HG02870 (cell line): ENCODE data around the gene COMP.
"Not testable (repeated sequence)": the region's sequence is repeated elsewhere in the genome, so short reads cannot be mapped to it uniquely, and the experiment has no call there.

Experiments used
- ATAC-seq: cut with Tn5 transposase; IDR thresholded peaks from one replicate; pipeline ENCODE4 v1.9.1; 2021; ENCODE audit warnings: mild to moderate bottlenecking, moderate library complexity; ENCODE audit not compliant: unreplicated experiment

Gene COMP

DNA sequence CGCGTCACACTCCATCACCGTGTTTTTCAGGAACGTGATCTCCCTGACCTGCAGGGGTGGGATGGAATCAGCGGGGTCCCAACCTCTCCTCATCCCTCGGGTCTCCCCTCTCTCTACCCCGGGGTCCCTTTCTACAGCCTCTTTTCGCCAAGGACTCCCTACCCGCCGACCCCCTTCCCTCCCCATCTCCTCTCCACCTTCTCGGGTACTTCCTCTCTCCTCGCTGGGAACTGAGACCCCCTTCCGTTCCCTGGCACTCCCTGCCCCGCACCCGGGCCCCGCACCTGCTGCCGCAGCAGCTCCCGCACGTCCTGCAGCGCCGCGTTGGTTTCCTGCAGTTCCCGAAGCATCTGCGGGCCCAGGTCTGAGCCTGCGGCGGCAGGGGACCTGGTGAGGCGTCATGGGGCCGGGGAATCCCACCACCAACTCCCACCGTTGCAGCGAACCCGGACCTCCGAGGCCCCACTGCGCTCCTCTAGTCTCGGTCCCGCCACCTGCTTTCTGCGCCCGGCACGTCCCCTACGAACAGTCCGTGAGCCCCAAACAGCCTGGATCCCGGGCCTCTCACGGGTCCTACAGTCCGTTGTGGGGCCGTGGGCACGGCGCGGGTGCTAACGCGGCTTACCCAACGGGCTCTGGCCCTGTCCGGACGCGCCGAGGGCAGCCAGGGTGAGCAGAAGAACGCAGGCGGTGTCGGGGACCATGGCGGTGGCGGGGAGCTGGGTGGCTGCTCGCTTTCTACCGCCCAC, at the start of gene COMP:
TSS of gene COMP (minus strand) at position 740 of the 749 bp plus-strand sequence. CDS start at position 704, 36 bp downstream.
- ATAC-seq: no peak

DNA sequence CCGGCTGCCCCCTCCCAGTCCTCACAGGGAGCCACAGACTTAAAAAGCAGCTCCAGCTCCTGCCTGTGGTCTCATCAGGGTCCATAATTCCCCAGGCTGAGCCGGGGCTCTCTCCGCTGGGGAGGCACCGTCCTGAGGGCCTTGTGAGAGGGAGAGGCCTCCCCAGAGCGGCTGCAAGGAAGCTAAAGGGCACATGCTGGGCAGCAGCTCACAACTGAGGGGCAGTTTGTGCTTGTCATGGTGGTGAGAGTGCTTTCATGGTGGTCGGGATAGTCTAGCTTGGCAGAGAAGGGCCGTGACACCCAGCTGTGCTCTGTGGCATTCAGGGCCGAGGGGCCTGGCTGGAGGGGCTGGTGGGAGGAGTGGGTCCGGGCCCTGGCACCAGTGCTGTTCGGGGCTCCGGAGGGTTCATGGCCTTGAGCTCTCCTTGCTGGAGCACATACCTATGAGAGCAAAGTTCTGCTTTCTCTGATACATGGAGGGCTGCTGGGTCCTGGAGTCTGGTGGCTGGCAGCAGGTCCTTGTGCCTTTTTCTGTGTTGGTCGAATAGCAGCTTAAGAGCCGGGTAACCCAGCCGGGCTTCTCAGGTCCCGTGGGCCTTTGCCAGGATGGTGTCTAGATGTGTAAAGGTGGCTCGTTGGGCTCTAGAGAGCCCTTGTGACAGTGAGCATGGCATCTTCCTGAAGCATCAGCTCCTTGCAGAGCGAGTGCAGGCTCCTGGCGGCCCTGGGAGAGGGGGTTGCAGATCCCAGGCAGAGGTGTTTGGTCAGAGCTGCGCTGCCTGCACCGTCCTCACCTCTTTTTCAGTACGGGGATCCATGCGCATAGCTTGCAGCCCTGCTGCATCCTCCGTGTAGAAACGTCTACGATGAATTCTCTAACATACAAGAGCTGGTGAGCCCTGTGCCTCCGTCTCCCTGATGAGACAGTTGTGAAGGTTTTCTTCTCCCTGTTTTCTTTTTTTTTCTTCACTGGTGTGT, 49.5 kb upstream of the COMP start:
- no peak for ATAC-seq

GRCh38 chr19:18839465-18840287, 48.6 kb upstream of the COMP start:
- no peak for ATAC-seq

- ATAC-seq: no peak
Measured at GRCh38 chr19:18834644-18834984, 43.5 kb upstream of the COMP start.

DNA sequence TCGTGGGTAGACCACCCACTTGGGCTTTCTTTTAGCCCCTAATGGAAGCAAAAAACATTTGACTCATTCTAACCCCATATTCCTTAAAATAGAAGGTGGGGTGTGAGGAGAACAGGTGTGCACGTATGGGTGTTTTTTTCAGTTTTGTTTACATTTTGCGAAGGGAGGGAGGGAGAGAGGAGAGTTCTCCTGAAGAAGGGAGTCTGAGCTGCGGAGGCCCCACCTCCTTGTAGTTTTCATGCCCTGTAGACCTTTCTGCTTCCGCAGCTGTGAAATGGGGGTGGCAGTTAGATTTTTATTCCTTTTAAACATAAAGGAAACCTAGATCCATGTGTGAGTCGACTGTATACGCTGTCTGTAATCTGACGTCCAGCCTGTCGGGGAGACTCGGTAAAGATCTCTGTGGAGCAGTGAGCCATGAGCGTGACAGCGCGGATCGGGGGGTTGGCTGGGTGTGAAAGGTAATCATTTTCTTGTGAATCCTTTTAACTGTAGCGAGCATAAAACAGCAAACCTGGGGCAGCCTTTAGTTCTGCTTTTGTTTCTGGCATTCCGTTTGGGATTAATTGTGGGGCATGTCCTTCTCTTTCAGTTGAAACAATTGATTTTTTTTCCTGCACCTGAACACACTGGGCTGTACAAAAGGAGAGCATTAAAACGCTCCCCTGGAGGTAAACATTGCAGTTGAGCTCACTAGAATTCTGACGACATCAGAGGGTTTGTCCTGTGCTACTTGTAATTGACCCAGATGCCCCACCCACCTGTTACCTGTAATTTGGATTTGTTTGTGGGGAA, 42.9 kb upstream of the COMP start:
- ATAC-seq: no peak

GRCh38 chr19:18833141-18833476, 42.0 kb upstream of the COMP start:
- no peak for ATAC-seq

- peak; percentile 26 for ATAC-seq
Measured at GRCh38 chr19:18832306-18833140, 41.4 kb upstream of the COMP start.

- peak; percentile 59 for ATAC-seq
Measured at GRCh38 chr19:18831524-18832305, 40.6 kb upstream of the COMP start, which contains the start of gene UPF1. UPF1 (plus strand) TSS chr19:18831959; CDS start chr19:18832210, 251 bp downstream.

GRCh38 chr19:18830488-18830887, 39.4 kb upstream of the COMP start:
- no peak for ATAC-seq

DNA sequence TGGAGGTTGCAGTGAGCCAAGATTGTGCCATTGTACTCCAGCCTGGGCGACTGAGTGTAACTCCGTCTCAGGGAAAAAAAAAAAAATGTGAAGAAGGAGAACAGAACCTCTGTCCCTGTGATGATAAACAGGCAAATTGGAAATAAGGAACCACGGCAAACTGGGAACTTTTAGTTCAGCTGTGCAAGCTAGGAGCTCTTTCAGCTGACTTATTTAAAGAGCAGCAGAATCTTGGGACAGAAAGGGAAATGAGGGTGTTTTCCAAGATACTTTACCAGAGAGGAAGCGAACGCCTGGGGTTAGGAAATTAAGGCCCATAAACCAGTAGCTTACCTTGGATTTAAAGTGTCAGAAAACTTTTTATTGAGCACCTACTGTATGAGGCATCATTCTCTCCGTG, 37.7 kb upstream of the COMP start:
- no peak for ATAC-seq

GRCh38 chr19:18817574-18817973, 26.5 kb upstream of the COMP start:
- no peak for ATAC-seq

DNA sequence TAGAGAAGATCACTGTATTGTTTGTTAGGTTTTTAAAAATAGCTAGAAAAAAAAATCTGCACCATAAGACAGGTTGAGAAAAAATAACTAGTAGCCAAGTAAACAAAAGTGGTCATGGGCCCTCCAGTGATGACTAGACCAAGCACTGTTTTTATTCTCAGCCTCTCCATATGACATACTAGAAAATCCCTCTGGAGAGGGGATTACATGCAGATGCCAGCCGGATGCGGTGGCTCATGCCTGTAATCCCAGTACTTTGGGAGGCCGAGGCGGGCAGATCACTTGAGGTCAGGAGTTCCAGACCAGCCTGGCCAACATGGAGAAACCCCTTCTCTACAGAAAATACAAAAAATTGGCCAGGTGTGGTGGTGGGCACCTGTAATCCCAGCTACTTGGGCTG, 25.5 kb upstream of the COMP start:
- not testable (repeated sequence) for ATAC-seq

DNA sequence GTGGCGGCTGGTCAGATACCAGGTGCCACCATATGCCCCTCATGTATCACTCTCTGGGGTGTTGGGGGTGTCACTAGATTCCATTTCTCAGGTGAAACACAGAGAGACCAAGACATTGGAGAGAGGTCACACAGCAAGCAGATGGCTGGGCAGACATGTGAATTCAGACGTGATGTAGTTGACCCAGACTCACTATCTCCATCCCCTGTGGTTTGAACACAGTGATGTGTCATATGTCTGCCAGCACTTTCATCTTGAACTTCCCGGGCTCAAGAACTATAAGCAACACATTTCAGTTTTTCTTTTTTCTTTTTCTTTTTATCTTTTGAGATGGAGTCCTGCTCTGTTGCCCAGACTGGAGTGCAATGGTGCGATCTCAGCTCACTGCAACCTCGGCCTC, 24.6 kb upstream of the COMP start:
- ATAC-seq: no peak

DNA sequence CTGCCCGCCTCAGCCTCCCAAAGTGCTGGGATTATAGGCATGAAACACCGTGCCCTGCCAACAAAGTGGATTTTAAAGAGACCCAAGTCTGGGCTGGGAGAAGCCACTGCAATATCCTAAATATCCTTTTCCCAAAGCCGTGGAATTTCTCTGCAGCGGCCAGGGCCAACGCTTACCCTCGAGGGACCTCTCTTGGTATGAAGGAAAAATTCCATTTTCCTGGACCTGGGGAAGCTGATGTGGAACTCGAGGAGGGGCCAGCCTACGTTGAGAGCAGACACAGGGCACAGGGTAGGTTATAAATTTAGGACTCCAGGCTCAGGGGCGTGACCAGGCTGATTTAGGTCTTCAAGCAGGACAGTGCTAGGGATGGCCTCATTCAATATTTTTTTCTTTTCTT, 23.0 kb upstream of the COMP start:
- no peak for ATAC-seq

DNA sequence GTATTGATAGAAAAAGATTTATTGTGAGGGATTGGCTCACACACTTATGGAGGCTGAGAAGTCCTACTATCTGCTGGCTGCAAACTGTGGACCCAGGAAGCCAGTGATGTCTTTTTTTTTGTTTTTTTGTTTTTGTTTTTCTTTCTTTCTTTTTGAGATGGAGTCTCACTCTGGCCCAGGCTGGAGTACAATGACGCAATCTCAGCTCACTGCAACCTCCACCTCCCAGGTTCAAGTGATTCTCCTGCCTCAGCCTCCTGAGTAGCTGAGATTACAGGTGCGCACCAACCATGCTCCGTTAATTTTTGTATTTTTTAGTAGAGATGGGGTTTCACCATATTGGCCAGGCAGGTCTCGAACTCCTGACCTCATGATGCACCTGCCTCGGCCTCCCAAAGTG, 20.5 kb upstream of the COMP start:
- not testable (repeated sequence) for ATAC-seq

- no peak for ATAC-seq
Measured at GRCh38 chr19:18809149-18809868, 18.2 kb upstream of the COMP start.

DNA sequence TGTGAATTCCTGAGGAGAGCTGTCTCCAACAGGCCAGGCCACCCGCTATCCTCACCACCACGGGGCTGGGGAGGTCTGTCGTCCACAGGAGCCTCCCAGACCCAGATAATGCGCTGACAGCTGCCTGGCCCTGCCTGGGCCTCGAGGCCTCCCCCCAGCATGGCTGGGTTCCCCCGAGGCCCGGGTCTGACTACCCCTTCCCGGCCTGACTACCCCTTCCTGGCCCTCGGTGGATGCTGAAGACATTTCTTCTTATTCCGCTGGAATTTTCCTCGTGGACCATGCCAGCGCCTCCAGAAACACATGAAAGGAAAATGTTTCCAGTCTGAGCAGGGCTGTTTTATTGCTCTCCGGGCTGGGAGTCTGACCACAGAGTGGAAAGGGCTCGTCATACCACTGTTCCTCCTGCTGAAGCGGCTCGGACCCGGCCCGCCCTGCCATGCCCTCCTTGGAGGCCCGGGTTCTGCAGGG, 16.8 kb upstream of the COMP start:
- no peak for ATAC-seq

GRCh38 chr19:18804643-18805042, 13.5 kb upstream of the COMP start:
- ATAC-seq: no peak
